ENCODE results near the gene TNFAIP2. TPM values are rescaled to one million over a fixed set of nuclear protein-coding genes. Genes with fewer than 3 reads are reported as not detected.

Gene TNFAIP2
- total RNA-seq, 1 donor from 2014 or later = 21.5 TPM

GRCh38 chr14:103142721-103143302 is 19.6 kb downstream of the TNFAIP2 start:
- Mint-ChIP-seq H3K27me3 (peaks cover 7% of the 10 kb centered on the region), H3K9me3 (no peaks in the 10 kb centered on the region), H3K4me1 (ENCODE audit: unreplicated experiment) (peaks cover 36% of the 10 kb centered on the region), H3K36me3 (no peaks in the 10 kb centered on the region), H3K4me3 (no peak overlapping the region), H3K27ac (no peak overlapping the region)
- TF ChIP-seq CTCF (conservative IDR thresholded peaks at IDR 0.05) = no peak
- DNase-seq (ENCODE audit: extremely low spot score, unreplicated experiment) = no peak

DNA sequence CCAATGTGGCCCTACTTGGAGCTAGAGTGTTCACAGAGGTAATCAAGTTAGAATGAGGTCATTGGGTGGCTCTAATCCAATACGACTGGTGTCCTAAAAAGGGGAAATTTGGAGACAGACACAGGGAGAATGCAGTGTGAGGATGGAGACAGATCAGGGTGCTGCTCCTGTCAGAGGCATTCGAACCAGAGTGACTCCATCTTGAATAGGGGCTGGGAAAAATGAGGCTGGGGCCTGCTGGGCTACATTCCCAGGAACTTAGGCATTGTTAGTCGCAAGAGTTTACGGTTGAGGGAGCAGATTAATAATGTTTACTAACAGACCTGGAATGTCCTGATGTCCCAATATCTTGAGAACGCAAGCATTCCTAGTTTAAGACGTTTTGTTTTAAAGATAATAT is 20.2 kb downstream of the TNFAIP2 start:
- TF ChIP-seq CTCF (conservative IDR thresholded peaks at IDR 0.05) = no peak
- no peak overlapping the region for H3K27ac Mint-ChIP-seq
- peaks cover 7% of the 10 kb centered on the region for H3K27me3 Mint-ChIP-seq

GRCh38 chr14:103144085-103144484 is 20.8 kb downstream of the TNFAIP2 start:
- peaks cover 35% of the 10 kb centered on the region for H3K4me1 Mint-ChIP-seq (ENCODE audit: unreplicated experiment)
- peaks cover 7% of the 10 kb centered on the region for H3K27me3 Mint-ChIP-seq
- TF ChIP-seq CTCF (conservative IDR thresholded peaks at IDR 0.05) = no peak
- DNase-seq (ENCODE audit: extremely low spot score, unreplicated experiment) = no peak
- H3K9me3 Mint-ChIP-seq = no peaks in the 10 kb centered on the region
- H3K36me3 Mint-ChIP-seq = no peaks in the 10 kb centered on the region
- no peak overlapping the region for H3K27ac Mint-ChIP-seq
- no peak overlapping the region for H3K4me3 Mint-ChIP-seq

More for the DNA sequence above, 20.2 kb downstream of the TNFAIP2 start:
- no peak for DNase-seq (ENCODE audit: extremely low spot score, unreplicated experiment)
- Mint-ChIP-seq H3K4me1 (ENCODE audit: unreplicated experiment) (peaks cover 36% of the 10 kb centered on the region), H3K9me3 (no peaks in the 10 kb centered on the region), H3K36me3 (no peaks in the 10 kb centered on the region), H3K4me3 (no peak overlapping the region)

DNA sequence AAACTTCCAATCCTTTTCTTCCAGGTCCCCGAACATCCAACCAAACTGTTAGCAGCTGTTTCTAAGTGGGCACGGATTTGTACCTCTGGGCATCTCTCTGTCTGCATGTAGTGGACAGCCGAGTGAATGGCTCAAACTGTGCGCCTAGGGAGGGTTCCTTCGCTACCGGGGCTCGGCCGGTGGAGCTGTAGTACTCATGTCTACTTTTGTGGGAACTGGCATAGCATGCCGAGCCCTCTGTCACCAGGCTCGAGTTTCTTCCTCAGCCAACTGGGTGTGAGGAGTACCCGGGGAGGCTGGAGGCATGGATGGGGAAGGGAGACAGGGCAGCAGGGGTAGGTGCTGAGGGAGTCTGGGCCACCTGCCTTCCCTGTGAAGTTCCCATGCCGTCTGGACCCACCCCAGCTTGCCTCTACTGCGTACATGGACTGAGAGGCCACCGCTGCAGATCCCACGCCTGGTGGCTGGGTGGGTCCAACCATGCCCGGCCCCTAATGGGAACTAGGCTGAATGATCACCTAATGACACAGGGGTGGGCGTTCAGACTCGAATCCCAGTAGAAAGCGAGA is 23.0 kb downstream of the TNFAIP2 start:
- Mint-ChIP-seq H3K36me3 (no peaks in the 10 kb centered on the region), H3K27me3 (peaks cover 6% of the 10 kb centered on the region), H3K9me3 (no peaks in the 10 kb centered on the region), H3K27ac (no peak overlapping the region), H3K4me3 (no peak overlapping the region), H3K4me1 (ENCODE audit: unreplicated experiment) (peaks cover 15% of the 10 kb centered on the region)
- TF ChIP-seq CTCF (conservative IDR thresholded peaks at IDR 0.05) = no peak
- no peak for DNase-seq (ENCODE audit: extremely low spot score, unreplicated experiment)

DNA sequence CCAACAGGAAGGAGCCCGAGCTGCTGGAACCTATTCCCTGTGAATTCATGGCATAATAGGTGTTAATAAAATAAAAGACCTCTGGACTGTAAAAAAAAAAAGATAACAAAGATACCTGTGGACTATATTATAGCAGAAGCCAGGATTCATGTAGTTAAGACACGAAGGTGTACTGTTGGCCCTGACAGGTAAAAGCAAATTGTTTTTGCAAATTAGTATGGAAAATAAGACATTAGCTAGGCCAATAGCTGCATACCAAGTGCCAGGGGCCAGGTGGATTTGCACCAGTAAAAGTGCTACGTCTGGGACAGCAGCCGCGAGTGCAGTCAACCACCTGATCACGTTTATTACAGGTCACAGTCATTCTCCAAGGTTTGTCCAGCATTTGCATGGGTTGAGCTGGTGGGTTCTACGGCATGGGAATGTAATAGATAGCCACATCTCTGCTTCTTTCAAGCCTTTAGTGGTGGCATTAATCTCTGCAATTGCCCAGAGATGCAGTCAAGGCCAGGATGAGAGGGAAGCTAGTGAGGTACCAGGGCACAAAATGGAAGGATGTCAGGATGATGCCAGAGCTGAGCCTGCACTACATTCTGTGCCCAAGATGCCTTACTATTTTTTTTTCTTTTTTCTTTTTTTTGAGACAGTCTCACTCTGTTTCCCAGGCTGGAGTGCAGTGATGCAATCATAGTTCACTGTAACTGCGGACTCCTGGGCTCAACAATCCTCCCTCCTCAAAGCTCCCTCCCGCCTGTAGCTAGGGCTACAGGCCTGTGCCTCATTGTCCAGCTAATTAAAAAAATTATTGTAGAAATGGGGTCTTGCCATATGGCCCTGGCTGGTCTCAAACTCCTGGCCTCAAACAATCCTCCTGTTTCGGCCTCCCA is 26.3 kb downstream of the TNFAIP2 start:
- no peak for TF ChIP-seq CTCF (conservative IDR thresholded peaks at IDR 0.05)
- Mint-ChIP-seq H3K4me1 (ENCODE audit: unreplicated experiment) (peaks cover 3% of the 10 kb centered on the region), H3K27me3 (no peaks in the 10 kb centered on the region), H3K9me3 (no peaks in the 10 kb centered on the region), H3K4me3 (no peak overlapping the region), H3K27ac (no peak overlapping the region), H3K36me3 (no peaks in the 10 kb centered on the region)
- DNase-seq (ENCODE audit: extremely low spot score, unreplicated experiment) = no peak
